Ovary (tissue), 9 donors: ENCODE data around the gene TM9SF4. TPM values are rescaled to one million over a fixed set of nuclear protein-coding genes. Genes with fewer than 3 reads are reported as not detected.

Experiments
- DNase-seq, 5 donors: peaks; one replicate each; pipeline ENCODE4 v3.0.0-alpha.2; 2019 to 2020
- H3K27ac ChIP-seq, 2 donors: fragments of 200-600 bp; one replicate each; pipeline versions ENCODE4 v1.5.1 to v1.8.0; 2019 to 2022
- H3K27me3 ChIP-seq: fragments of 200-600 bp; one replicate; pipeline ENCODE4 v1.8.0; 2022
- H3K36me3 ChIP-seq: fragments of 200-600 bp; sonication (generic); one replicate; pipeline ENCODE4 v1.5.1; 2019
- H3K4me1 ChIP-seq: one replicate; pipeline ENCODE4 v1.8.1; 2013; ENCODE audit warnings: mild to moderate bottlenecking, moderate library complexity; ENCODE audit not compliant: insufficient read depth
- H3K4me3 ChIP-seq: fragments of 200-600 bp; sonication (generic); one replicate; pipeline ENCODE4 v1.5.1; 2017
- H3K9me3 ChIP-seq, 2 donors: fragments of 200-600 bp in 1 of 2; sonication (generic) in 1 of 2; one replicate each; pipeline versions ENCODE4 v1.5.1 to v1.8.1; 2013 to 2019; ENCODE audit warnings: mild to moderate bottlenecking in 1 of 2, moderate library complexity in 1 of 2
- EP300 ChIP-seq: sonication (generic); formaldehyde crosslinking; IDR thresholded peaks from one replicate; pipeline ENCODE4 v1.6.1; 2017; ENCODE audit warnings: antibody characterized with exemption
- POLR2A ChIP-seq: fragments of 450-650 bp; IDR thresholded peaks from one replicate; pipeline ENCODE4 v1.6.1; 2017; ENCODE audit warnings: antibody characterized with exemption, mild to moderate bottlenecking, moderate library complexity
- WGBS, 3 donors: extraction: QIAGEN DNeasy Blood & Tissue Kit in 1 of 3; methylation state at CpG; one replicate each; pipeline versions ENCODE4 v1.1.5 to v1.1.7; 2013 to 2017; 5-methylcytosine and 5-hydroxymethylcytosine counted together
- intact Hi-C, 4 donors: fragments of 100-400 bp; cut with DNase I; formaldehyde crosslinking; loops; one replicate each; pipeline versions ENCODE4 v1.11.0 to v1.15.1; 2022 to 2023
- polyA plus RNA-seq, 2 donors: library from polyadenylated mRNA; stranded (reverse); fragments of 200-250 nt in 1 of 2; fragments of 350-450 nt in 1 of 2; fragmentation: Illumina TruSeq in 1 of 2; extraction: RNeasy Lipid Tissue Mini Kit (QIAGEN cat#74804) in 1 of 2; gene quantifications; one replicate each; pipeline ENCODE4 v1.2.3, GENCODE V29; 2013 to 2014
- total RNA-seq, 7 donors: library from RNA; depleted of rRNA in 2 of 7; stranded (reverse); fragments of >200 nt in 2 of 7; fragmentation: NEBNext Ultra II Directional in 3 of 7; extraction: Animal tissue kit (Norgen Biotek cat#: 25700) in 3 of 7; gene quantifications; one replicate each; pipeline versions ENCODE4 v1.1.0 to v1.2.4, GENCODE V29; 2016 to 2023
- TF ChIP-seq, protein P1 (sequence below), 3 donors: fragments of 450-650 bp in 2 of 3; fragments of 200-600 bp in 1 of 3; IDR thresholded peaks; one replicate each; pipeline versions ENCODE4 v1.5.1 to v1.8.0; 2016 to 2022; ENCODE audit warnings: antibody characterized with exemption in 3 of 3, mild to moderate bottlenecking in 1 of 3
- donor health status: DM: no; HTN: no; CAD: no; lungs with moderate emphysema.
- donor health status: DM: no; HTN: no; CAD: no.
- donor health status: Bipolar disorder and iron deficiency.
- donor health status: DM: yes; HTN: yes; CAD: no.
- donor health status: DM: no; HTN: no; CAD: no.
- donor health status: DM: yes; HTN: yes; CAD: no.

The TM9SF4 gene
- total and polyA plus RNA-seq, 9 donors = 16.2 to 51.0 (median 37.2) TPM

DNA sequence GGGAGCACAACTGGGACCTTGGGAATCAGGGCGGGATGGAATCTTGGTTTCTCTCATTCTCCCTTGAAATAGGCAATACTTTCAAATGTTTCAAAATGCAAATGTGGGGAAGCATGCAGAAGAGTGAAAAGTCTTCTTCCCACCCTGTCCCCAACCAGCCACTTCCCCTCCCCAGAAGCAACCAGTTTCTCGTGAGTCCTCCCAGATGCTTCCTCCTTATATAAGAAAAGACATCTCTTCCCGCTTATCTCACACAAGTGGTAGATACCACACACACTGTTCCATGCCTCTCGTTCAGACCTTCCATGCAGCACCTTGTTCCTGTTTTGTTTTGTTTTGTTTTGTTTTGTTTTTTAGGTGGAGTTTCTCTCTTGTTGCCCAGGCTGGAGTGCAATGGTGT lies 32.3 kb upstream of the TM9SF4 start:
- intact Hi-C loops = no loop called here
- Histone ChIP-seq H3K4me1 (no peaks in the 10 kb centered on the region), H3K27me3 (no peaks in the 10 kb centered on the region), H3K4me3 (no peak overlapping the region), H3K36me3 (no peaks in the 10 kb centered on the region), H3K9me3 (no peaks in the 10 kb centered on the region), H3K27ac (no peak overlapping the region)
- 71 to 74% (median 71%) methylated on average over 4 of the region's 4 CpGs for WGBS, 3 donors
- DNase-seq = no peak
- TF ChIP-seq, protein P1, sequence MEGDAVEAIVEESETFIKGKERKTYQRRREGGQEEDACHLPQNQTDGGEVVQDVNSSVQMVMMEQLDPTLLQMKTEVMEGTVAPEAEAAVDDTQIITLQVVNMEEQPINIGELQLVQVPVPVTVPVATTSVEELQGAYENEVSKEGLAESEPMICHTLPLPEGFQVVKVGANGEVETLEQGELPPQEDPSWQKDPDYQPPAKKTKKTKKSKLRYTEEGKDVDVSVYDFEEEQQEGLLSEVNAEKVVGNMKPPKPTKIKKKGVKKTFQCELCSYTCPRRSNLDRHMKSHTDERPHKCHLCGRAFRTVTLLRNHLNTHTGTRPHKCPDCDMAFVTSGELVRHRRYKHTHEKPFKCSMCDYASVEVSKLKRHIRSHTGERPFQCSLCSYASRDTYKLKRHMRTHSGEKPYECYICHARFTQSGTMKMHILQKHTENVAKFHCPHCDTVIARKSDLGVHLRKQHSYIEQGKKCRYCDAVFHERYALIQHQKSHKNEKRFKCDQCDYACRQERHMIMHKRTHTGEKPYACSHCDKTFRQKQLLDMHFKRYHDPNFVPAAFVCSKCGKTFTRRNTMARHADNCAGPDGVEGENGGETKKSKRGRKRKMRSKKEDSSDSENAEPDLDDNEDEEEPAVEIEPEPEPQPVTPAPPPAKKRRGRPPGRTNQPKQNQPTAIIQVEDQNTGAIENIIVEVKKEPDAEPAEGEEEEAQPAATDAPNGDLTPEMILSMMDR (IDR thresholded peaks at IDR 0.05) = no peak
- TF ChIP-seq POLR2A (no peak), EP300 (no peak)

DNA sequence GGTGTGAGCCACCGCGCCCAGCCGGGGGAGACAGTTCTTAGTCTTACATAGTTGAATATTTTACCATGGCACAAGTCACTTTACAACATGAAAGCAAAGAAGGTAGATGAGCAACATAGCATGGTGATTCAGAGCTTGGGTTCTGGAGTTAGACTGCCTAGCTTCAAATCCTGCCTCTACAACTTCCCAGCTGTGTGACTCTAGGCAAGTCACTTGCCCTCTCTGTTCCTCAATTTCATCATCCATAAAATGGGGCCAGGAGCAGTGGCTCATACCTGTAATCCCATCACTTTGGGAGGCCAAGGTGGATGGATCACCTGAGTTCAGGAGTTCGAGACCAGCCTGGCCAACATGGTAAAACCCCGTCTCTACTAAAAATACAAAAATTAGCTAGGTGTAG lies 31.2 kb upstream of the TM9SF4 start:
- intact Hi-C loops = no loop called here
- Histone ChIP-seq H3K27ac (no peak overlapping the region), H3K4me3 (no peak overlapping the region), H3K36me3 (no peaks in the 10 kb centered on the region), H3K27me3 (no peaks in the 10 kb centered on the region), H3K9me3 (no peaks in the 10 kb centered on the region), H3K4me1 (no peaks in the 10 kb centered on the region)
- TF ChIP-seq, protein P1 (IDR thresholded peaks at IDR 0.05) = no peak
- TF ChIP-seq EP300 (no peak), POLR2A (no peak)
- 75 to 98% (median 93%) methylated on average over 5 of the region's 5 CpGs for WGBS, 3 donors
- DNase-seq = no peak

DNA sequence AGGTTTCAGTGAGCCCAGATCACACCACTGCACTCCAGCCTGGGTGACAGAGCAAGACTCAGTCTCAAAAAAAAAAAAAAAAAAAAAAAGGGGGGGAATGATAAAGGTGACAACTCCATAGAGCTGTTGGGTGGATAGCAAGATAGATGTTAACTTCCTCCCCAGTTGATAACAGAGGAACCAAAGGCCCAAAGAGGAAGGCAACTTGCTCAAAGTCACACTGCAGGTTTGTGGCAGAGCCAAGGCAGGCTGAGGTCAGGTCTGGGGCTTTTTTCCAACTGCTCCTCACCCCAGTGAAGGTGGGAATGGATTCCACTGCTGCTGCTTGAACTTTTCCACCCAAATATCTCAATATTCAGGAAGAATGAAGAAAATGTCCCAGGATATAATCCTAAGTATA lies 30.7 kb upstream of the TM9SF4 start:
- no peaks in the 10 kb centered on the region for H3K4me1 ChIP-seq
- H3K27me3 ChIP-seq = no peaks in the 10 kb centered on the region
- DNase-seq = no peak
- no peaks in the 10 kb centered on the region for H3K9me3 ChIP-seq
- TF ChIP-seq POLR2A = no peak
- TF ChIP-seq, protein P1 (IDR thresholded peaks at IDR 0.05) = no peak
- TF ChIP-seq EP300 = no peak
- no peaks in the 10 kb centered on the region for H3K36me3 ChIP-seq
- H3K4me3 ChIP-seq = no peak overlapping the region
- H3K27ac ChIP-seq = no peak overlapping the region
- intact Hi-C loops = no loop called here

DNA sequence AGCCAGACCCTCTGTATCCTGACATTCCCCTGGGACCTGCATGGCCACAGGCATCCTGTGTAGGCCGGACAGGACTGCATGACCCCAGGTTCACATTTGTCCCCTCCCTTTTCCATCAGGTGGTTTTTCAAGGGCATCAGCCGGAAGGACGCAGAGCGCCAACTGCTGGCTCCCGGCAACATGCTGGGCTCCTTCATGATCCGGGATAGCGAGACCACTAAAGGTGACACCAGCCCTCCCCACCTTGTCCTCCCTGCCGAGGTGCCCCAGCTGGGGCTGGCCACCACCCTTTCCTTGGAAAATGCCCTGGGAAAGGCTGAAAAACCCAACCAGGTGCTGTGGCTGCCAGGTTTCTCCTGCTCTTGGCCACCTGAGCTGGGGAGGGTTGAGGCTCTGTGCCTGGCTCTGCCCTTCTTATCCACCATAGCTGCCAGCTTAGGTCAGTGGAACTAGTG lies 29.8 kb upstream of the TM9SF4 start:
- DNase-seq = no peak
- Histone ChIP-seq H3K36me3 (no peaks in the 10 kb centered on the region), H3K9me3 (no peaks in the 10 kb centered on the region), H3K27me3 (no peaks in the 10 kb centered on the region), H3K27ac (no peak overlapping the region), H3K4me1 (no peaks in the 10 kb centered on the region), H3K4me3 (no peak overlapping the region)
- intact Hi-C loops = no loop called here
- 45 to 59% (median 45%) methylated on average over 8 of the region's 8 CpGs for WGBS, 3 donors
- TF ChIP-seq, protein P1 (IDR thresholded peaks at IDR 0.05) = no peak
- TF ChIP-seq EP300 (no peak), POLR2A (no peak)

DNA sequence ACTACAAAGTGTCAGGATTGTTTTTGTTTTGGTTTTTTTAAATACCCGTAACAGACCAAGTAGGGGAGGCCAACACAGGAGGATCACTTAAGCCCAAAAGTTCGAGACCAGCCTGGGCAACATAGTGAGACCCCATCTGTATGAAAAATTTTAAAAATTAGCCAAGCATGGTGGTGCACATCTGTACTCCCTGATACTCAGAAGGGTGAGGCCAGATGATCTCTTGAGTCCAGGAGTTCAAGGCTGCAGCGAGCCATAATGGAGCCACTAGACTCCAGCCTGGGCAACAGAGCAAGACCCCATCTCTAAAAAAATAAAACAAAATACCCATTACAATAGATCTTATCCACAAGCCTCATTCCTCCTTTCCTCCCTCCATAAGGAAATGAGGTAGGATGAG lies 28.7 kb upstream of the TM9SF4 start:
- no peak overlapping the region for H3K27ac ChIP-seq
- no peak overlapping the region for H3K4me3 ChIP-seq
- no peaks in the 10 kb centered on the region for H3K36me3 ChIP-seq
- no peak for DNase-seq
- H3K4me1 ChIP-seq = no peaks in the 10 kb centered on the region
- intact Hi-C loops = no loop called here
- H3K27me3 ChIP-seq = no peaks in the 10 kb centered on the region
- WGBS, 3 donors = 55 to 78% (median 61%) methylated on average over 3 of the region's 3 CpGs
- TF ChIP-seq, protein P1 (IDR thresholded peaks at IDR 0.05) = no peak
- no peak for TF ChIP-seq POLR2A
- TF ChIP-seq EP300 = no peak
- H3K9me3 ChIP-seq = no peaks in the 10 kb centered on the region
